ENCODE results near the gene MAFG.

DNA sequence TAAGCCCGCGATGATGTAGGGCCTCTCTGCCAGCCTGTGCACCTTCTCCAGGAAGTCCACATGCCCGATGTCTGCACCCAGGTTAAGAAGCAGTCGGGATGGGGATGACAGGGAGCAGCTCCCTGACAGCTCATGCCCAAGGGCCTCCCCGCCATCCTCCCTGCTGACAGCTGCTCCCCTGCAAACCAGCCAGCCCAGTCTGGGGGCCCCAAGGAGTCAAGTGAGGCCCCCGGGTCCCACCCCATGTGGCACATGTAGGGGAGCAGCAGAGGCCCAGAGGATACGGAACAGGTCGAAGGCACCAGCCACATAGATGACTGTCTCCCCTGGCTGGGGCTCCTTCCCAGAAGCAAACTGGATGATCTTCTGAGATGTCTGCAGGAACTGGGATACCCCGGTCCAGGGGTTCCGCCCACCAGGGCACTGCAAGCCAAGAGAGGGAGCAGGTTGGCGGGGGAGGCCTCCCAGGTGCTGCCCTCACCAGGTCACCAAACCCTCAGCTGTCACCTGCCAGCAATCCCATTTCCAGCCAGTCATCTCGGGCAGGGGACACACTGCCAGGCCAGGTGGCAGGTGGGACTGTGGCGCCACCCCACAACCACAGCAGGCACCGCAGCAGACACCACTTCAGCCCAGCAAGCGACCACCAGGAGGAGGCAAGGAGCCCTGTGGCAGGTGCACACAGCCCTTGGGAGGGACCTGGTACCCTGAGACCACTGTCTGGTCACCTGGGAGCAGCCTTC is 20.9 kb downstream of the MAFG start:
- TF ChIP-seq, protein P1, sequence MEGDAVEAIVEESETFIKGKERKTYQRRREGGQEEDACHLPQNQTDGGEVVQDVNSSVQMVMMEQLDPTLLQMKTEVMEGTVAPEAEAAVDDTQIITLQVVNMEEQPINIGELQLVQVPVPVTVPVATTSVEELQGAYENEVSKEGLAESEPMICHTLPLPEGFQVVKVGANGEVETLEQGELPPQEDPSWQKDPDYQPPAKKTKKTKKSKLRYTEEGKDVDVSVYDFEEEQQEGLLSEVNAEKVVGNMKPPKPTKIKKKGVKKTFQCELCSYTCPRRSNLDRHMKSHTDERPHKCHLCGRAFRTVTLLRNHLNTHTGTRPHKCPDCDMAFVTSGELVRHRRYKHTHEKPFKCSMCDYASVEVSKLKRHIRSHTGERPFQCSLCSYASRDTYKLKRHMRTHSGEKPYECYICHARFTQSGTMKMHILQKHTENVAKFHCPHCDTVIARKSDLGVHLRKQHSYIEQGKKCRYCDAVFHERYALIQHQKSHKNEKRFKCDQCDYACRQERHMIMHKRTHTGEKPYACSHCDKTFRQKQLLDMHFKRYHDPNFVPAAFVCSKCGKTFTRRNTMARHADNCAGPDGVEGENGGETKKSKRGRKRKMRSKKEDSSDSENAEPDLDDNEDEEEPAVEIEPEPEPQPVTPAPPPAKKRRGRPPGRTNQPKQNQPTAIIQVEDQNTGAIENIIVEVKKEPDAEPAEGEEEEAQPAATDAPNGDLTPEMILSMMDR (IDR thresholded peaks at IDR 0.05; ENCODE audit: insufficient read depth, low read length, poor library complexity, severe bottlenecking): peak; percentile 16
- no peak for TF ChIP-seq EZH2phosphoT487 (conservative IDR thresholded peaks at IDR 0.05; ENCODE audit: low read length)

Measured in SU-DHL-6 (cell line).